ENCODE data around the gene TRAPPC2L. TPM values are rescaled to one million over a fixed set of nuclear protein-coding genes. Genes with fewer than 3 reads are reported as not detected.

TRAPPC2L gene
- total and polyA plus RNA-seq, 10 of the 15 experiments (the other 5 are each of a cell fraction or from before 2014, with no cell fraction given): 56.3 to 363 (median 118) TPM

GRCh38 chr16:88855176-88855575 is 1.8 kb upstream of the TRAPPC2L start:
- intact Hi-C loops (cut with micrococcal nuclease; ENCODE audit: unreplicated experiment) (loop anchor here (5.0 kb wide), 2 partner anchors 43 to 67 kb away; partner anchors contain the start of gene APRT), in situ Hi-C loops (cut with MboI) (no loop called here)
- DNase-seq (ENCODE audit: low read depth, low spot score): no peak
- ChIA-PET POLR2A (interaction anchor here (0.6 kb wide), 1 partner anchor 52 kb away, joined by 4 read pairs; no protein-coding TSS in a partner anchor), SMC1A (ENCODE audit: uncharacterized antibody, unreplicated experiment) (interaction anchor here (0.8 kb wide), 1 partner anchor 9 kb away, joined by 3 read pairs; no protein-coding TSS in a partner anchor), CTCF (interaction anchor here (1.1 kb wide), 1 partner anchor 9 kb away, joined by 3 read pairs; no protein-coding TSS in a partner anchor), RAD21 (ENCODE audit: unreplicated experiment) (no interaction called here)
- no TSS peak for BruUV-seq (replicated peaks)
- Histone ChIP-seq H3K4me1 (ENCODE audit: control insufficient read depth, insufficient read depth, low read length) (peaks cover 23% of the 10 kb centered on the region), H2AFZ (ENCODE audit: control insufficient read depth, low read depth, low read length) (no peak overlapping the region), H3K27ac (ENCODE audit: control insufficient read depth, insufficient read depth) (no peak overlapping the region), H3K4me3 (peak overlapping the region; percentile 13; the same call in 1 of the 2 replicates), H3K4me2 (ENCODE audit: control insufficient read depth, insufficient read depth) (no peak overlapping the region), H3K9me3 (replicated peaks; ENCODE audit: control insufficient read depth, insufficient read depth, low read length) (no peaks in the 10 kb centered on the region), H4K20me1 (ENCODE audit: control insufficient read depth, insufficient read depth) (0 out of 2 replicates have a peak, but pooled peaks cover 2% of the 10 kb centered on the region), H3K36me3 (ENCODE audit: control insufficient read depth in 2 of 2, insufficient read depth in 2 of 2, low read length in 1 of 2) (peaks cover 0 to 4% of the 10 kb centered on the region in 2 experiments; a peak in 1 of 4 replicates), H3K79me2 (ENCODE audit: control insufficient read depth, insufficient read depth, low read length) (peaks cover 13% of the 10 kb centered on the region), H3K27me3 (replicated peaks in 1 of 2; ENCODE audit: control insufficient read depth in 2 of 2, insufficient read depth in 2 of 2, low read length in 1 of 2) (no peaks in the 10 kb centered on the region), H3K9ac (ENCODE audit: control insufficient read depth, insufficient read depth, low read length) (no peak overlapping the region)
- no peak for TF ChIP-seq NFIC (IDR thresholded peaks at IDR 0.05; ENCODE audit: low read depth, low read length)
- WGBS (ENCODE audit: insufficient coverage, insufficient replicate concordance, low lambda C conversion rate, missing lambda C conversion rate): 86% methylated on average over 8 of the region's 8 CpGs
- FAIRE-seq: no peak
- no peak for ATAC-seq

- peak overlapping the region; percentile 81 for H3K4me2 ChIP-seq (ENCODE audit: control insufficient read depth, insufficient read depth)
- no peak for TF ChIP-seq NR2C1 (IDR thresholded peaks at IDR 0.05)
- no peak for TF ChIP-seq NR2C2 (IDR thresholded peaks at IDR 0.05; ENCODE audit: borderline replicate concordance, control insufficient read depth, insufficient read length, low read depth)
- no peak for TF ChIP-seq POLR2AphosphoS5 (IDR thresholded peaks at IDR 0.05; ENCODE audit: low read length)
- TF ChIP-seq EZH2 (IDR thresholded peaks at IDR 0.05; ENCODE audit: borderline replicate concordance, control insufficient read depth, low read depth, low read length): no peak
- TF ChIP-seq PAX5 (IDR thresholded peaks at IDR 0.05; ENCODE audit: borderline replicate concordance, low read depth, low read length): no peak
- no peak for TF ChIP-seq CBX3 (IDR thresholded peaks at IDR 0.05; ENCODE audit: borderline replicate concordance, low read depth)
- no peak for TF ChIP-seq CBFB (IDR thresholded peaks at IDR 0.05; ENCODE audit: low read depth)
- TF ChIP-seq SREBF1 (IDR thresholded peaks at IDR 0.05; ENCODE audit: low read length): no peak
- no peak for TF ChIP-seq ZBTB33 (IDR thresholded peaks at IDR 0.05)
- no peaks in the 10 kb centered on the region for H3K9me3 ChIP-seq (replicated peaks; ENCODE audit: control insufficient read depth, insufficient read depth, low read length)
- POLR2A ChIA-PET: no interaction called here
- H3K9ac ChIP-seq (ENCODE audit: control insufficient read depth, insufficient read depth, low read length): no peak overlapping the region
- CTCF ChIA-PET: no interaction called here
- in situ Hi-C loops (cut with MboI): no loop called here
- peaks cover 13% of the 10 kb centered on the region for H3K79me2 ChIP-seq (ENCODE audit: control insufficient read depth, insufficient read depth, low read length)
- H3K4me3 ChIP-seq: peak overlapping the region; percentile 71; the same call in 1 of the 2 replicates
- WGBS (ENCODE audit: insufficient coverage, insufficient replicate concordance, low lambda C conversion rate, missing lambda C conversion rate): 86% methylated on average over 13 of the region's 13 CpGs
- TSS peak; percentile 66 for BruUV-seq (replicated peaks)
- peaks cover 4 to 5% of the 10 kb centered on the region in 2 experiments; a peak in 3 of 4 replicates for H3K36me3 ChIP-seq (ENCODE audit: control insufficient read depth in 2 of 2, insufficient read depth in 2 of 2, low read length in 1 of 2)
- RAD21 ChIA-PET (ENCODE audit: unreplicated experiment): no interaction called here
- ATAC-seq (no peak), FAIRE-seq (no peak), DNase-seq (ENCODE audit: low read depth, low spot score) (no peak)
- H3K27ac ChIP-seq (ENCODE audit: control insufficient read depth, insufficient read depth): no peak overlapping the region
- SMC1A ChIA-PET (ENCODE audit: uncharacterized antibody, unreplicated experiment): no interaction called here
- H2AFZ ChIP-seq (ENCODE audit: control insufficient read depth, low read depth, low read length): no peak overlapping the region
- no peaks in the 10 kb centered on the region for H3K27me3 ChIP-seq (replicated peaks in 1 of 2; ENCODE audit: control insufficient read depth in 2 of 2, insufficient read depth in 2 of 2, low read length in 1 of 2)
- H4K20me1 ChIP-seq (ENCODE audit: control insufficient read depth, insufficient read depth): 0 out of 2 replicates have a peak, but pooled peaks cover 2% of the 10 kb centered on the region
- intact Hi-C loops (cut with micrococcal nuclease; ENCODE audit: unreplicated experiment): loop anchor here (5.0 kb wide), 2 partner anchors 43 to 67 kb away; partner anchors contain the start of gene APRT
- peaks cover 23% of the 10 kb centered on the region for H3K4me1 ChIP-seq (ENCODE audit: control insufficient read depth, insufficient read depth, low read length)
Measured at GRCh38 chr16:88855736-88856121, 1.2 kb upstream of the TRAPPC2L start.

Data from GM12878 (cell line).